ENCODE data around the gene TIAM2. TPM values are rescaled to one million over a fixed set of nuclear protein-coding genes. Genes with fewer than 3 reads are reported as not detected.

Gene TIAM2
- total and polyA plus RNA-seq, 10 of the 15 experiments (the other 5 are each of a cell fraction or from before 2014, with no cell fraction given), result 1.1 to 10.5 (median 2.3) TPM

GRCh38 chr6:155247618-155248007 is 252.5 kb downstream of the TIAM2 start:
- Histone ChIP-seq H4K20me1 (ENCODE audit: control insufficient read depth, insufficient read depth) (no peaks in the 10 kb centered on the region), H3K79me2 (ENCODE audit: control insufficient read depth, insufficient read depth, low read length) (no peaks in the 10 kb centered on the region), H3K36me3 (ENCODE audit: control insufficient read depth in 2 of 2, insufficient read depth in 2 of 2, low read length in 1 of 2) (peaks cover 9 to 12% of the 10 kb centered on the region in 2 experiments), H3K27ac (ENCODE audit: control insufficient read depth, insufficient read depth) (no peak overlapping the region), H3K4me3 (no peak overlapping the region), H3K4me1 (ENCODE audit: control insufficient read depth, insufficient read depth, low read length) (peaks cover 4% of the 10 kb centered on the region; the same call in 1 of the 2 replicates), H3K9me3 (replicated peaks; ENCODE audit: control insufficient read depth, insufficient read depth, low read length) (no peaks in the 10 kb centered on the region), H3K4me2 (ENCODE audit: control insufficient read depth, insufficient read depth) (no peak overlapping the region), H3K9ac (ENCODE audit: control insufficient read depth, insufficient read depth, low read length) (no peak overlapping the region), H2AFZ (ENCODE audit: control insufficient read depth, low read depth, low read length) (no peak overlapping the region), H3K27me3 (replicated peaks in 1 of 2; ENCODE audit: control insufficient read depth in 2 of 2, insufficient read depth in 2 of 2, low read length in 1 of 2) (no peaks in the 10 kb centered on the region)
- DNase-seq (ENCODE audit: low read depth, low spot score) (no peak), FAIRE-seq (no peak), ATAC-seq (no peak)
- ChIA-PET SMC1A (ENCODE audit: uncharacterized antibody, unreplicated experiment) (interaction anchor here (0.6 to 11.0 kb wide), 28 partner anchors 8 to 574 kb away, joined by 3 to 224 read pairs (median 6); partner anchors contain the start of genes CLDN20 and TFB1M), CTCF (interaction anchor here (0.7 to 8.5 kb wide), 25 partner anchors 9 to 573 kb away, joined by 3 to 228 read pairs (median 5); partner anchors contain the start of gene CLDN20), RAD21 (ENCODE audit: unreplicated experiment) (interaction anchor here (1.0 to 10.1 kb wide), 16 partner anchors 11 to 573 kb away, joined by 3 to 178 read pairs (median 6); no protein-coding TSS in a partner anchor), POLR2A (interaction anchor here (0.5 to 1.4 kb wide), 3 partner anchors 62 to 193 kb away, joined by 3 to 8 read pairs (median 6); no protein-coding TSS in a partner anchor)
- WGBS (ENCODE audit: insufficient coverage, insufficient replicate concordance, low lambda C conversion rate, missing lambda C conversion rate), result 97% methylated on average over 5 of the region's 5 CpGs
- in situ Hi-C loops (cut with MboI), result no loop called here
- intact Hi-C loops (cut with micrococcal nuclease; ENCODE audit: unreplicated experiment), result loop anchor here (1.0 to 10.0 kb wide), 4 partner anchors 70 to 570 kb away; no protein-coding TSS in a partner anchor
- no TSS peak for BruUV-seq (replicated peaks)
- no peak for TF ChIP-seq SMARCA5 (IDR thresholded peaks at IDR 0.05)
- no peak for TF ChIP-seq USF1 (IDR thresholded peaks at IDR 0.05; ENCODE audit: borderline replicate concordance, extremely low read length, insufficient read depth, low read depth, low read length)
- no peak for TF ChIP-seq ZBTB40 (IDR thresholded peaks at IDR 0.05; ENCODE audit: borderline replicate concordance)
- TF ChIP-seq RB1 (IDR thresholded peaks at IDR 0.05; ENCODE audit: borderline replicate concordance), result no peak
- TF ChIP-seq KAT2A (conservative IDR thresholded peaks at IDR 0.05; ENCODE audit: control insufficient read depth, low read depth, low read length), result no peak
- TF ChIP-seq EZH2 (IDR thresholded peaks at IDR 0.05; ENCODE audit: borderline replicate concordance, control insufficient read depth, low read depth, low read length), result no peak
- no peak for TF ChIP-seq USF2 (IDR thresholded peaks at IDR 0.05; ENCODE audit: borderline replicate concordance, low read depth, low read length)
- TF ChIP-seq MYC (IDR thresholded peaks at IDR 0.05; ENCODE audit: insufficient read depth, insufficient read length, insufficient replicate concordance, low read length, severe bottlenecking), result no peak
- TF ChIP-seq CBX5 (IDR thresholded peaks at IDR 0.05; ENCODE audit: low read depth), result no peak

Data from GM12878 (cell line).